HG03354 (cell line): ENCODE results near the gene DPY19L3.
"Not testable (repeated sequence)": the region's sequence is repeated elsewhere in the genome, so short reads cannot be mapped to it uniquely, and the experiment has no call there.

Source experiments
- ATAC-seq: cut with Tn5 transposase; IDR thresholded peaks from one replicate; pipeline ENCODE4 v1.9.1; 2021; ENCODE audit warnings: mild to moderate bottlenecking; ENCODE audit not compliant: unreplicated experiment, poor library complexity, severe bottlenecking

The DPY19L3 gene

GRCh38 chr19:32480321-32480720 is 74.8 kb downstream of the DPY19L3 start:
- ATAC-seq: no peak

- no peak for ATAC-seq
These were observed 78.0 kb downstream of the DPY19L3 start for GRCh38 chr19:32483574-32483973.

DNA sequence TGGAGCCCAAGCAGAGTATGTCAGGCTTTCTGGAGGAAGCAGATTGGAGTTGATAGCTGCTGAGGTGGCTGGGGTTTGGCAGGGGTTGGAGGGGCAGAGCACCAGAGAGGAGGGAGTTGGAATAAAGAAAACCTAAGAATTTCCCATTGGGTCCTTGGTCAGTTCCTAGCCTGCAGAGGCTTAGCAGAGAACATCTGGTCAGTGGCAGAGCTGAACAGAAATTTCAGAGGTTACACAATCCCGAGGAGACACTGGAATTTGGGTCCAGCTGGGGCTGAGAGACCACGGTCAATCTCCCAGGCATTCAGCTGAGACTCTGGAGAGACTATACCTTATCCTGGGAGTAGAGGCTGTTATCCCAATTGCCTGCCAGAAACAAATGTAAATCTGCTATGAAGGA is 84.4 kb downstream of the DPY19L3 start:
- no peak for ATAC-seq

DNA sequence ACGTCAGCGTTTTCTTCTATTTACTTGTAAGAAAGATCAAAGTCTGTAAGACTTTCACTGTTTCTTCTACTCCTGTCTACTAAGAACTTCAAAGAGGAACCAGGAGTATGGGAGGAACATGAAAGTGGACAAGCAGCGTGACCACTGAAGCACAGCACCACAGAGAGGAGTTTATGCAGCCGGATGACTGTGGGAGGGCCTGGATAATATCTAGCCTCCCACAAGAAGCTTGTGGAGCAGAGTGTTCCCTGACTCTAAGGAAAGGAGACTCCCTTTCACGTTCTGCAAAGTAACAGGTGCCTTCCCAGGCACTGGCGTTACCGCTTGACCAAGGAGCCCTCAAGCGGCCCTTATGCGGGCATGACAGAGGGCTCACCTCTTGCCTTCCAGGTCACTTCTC is 91.8 kb downstream of the DPY19L3 start:
- no peak for ATAC-seq

GRCh38 chr19:32498648-32499200 is 93.2 kb downstream of the DPY19L3 start:
- ATAC-seq: no peak

GRCh38 chr19:32512498-32512897 is 106.9 kb downstream of the DPY19L3 start:
- ATAC-seq: not testable (repeated sequence)

GRCh38 chr19:32519023-32519422 is 113.5 kb downstream of the DPY19L3 start:
- no peak for ATAC-seq

DNA sequence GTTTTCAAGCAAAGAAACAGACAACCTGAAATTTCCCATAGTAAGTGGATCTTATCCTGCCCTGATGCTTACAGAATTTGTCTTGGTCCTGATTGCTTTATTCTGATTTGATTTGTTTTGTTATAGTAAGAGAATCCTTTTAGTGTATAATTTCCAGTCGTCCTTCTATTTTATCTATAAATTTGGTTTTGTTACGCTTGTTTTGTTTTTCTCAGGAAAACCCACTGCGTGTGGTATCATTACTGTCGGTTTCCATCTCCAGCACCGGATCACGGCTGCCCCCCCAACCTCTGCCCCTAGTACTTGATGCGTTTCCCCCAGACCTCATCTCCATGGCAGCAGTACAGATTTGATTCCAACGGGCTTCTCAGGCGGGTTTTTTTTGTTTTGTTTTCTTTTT is 117.4 kb downstream of the DPY19L3 start:
- no peak for ATAC-seq

- no peak for ATAC-seq
These were observed 121.3 kb downstream of the DPY19L3 start for GRCh38 chr19:32526895-32527294.

DNA sequence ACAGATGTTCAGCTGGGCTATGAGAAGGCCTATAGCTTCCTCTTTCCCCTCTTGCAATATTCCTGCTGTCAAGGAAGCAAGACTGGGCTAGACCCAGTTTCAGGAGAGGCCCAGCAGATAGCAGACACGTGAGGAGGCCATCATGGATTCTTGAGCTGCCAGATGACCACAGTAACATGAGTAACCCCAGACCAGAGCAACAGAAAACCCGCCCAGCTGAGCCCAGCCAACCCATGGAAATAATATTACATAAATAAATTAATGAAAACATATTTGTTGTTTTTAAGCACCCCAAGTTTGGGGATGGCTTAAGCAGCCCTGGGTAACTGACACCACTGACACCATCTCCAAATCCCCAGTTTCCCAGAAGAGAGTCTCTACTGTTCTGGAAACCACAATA is 125.2 kb downstream of the DPY19L3 start:
- no peak for ATAC-seq

GRCh38 chr19:32532233-32532632 is 126.7 kb downstream of the DPY19L3 start:
- ATAC-seq: no peak
